ENCODE measurements around the gene SLC39A11. TPM values are rescaled to one million over a fixed set of nuclear protein-coding genes. Genes with fewer than 3 reads are reported as not detected.

SLC39A11 gene
- total RNA-seq, 1 experiment from 2014 or later: 15.2 TPM

DNA sequence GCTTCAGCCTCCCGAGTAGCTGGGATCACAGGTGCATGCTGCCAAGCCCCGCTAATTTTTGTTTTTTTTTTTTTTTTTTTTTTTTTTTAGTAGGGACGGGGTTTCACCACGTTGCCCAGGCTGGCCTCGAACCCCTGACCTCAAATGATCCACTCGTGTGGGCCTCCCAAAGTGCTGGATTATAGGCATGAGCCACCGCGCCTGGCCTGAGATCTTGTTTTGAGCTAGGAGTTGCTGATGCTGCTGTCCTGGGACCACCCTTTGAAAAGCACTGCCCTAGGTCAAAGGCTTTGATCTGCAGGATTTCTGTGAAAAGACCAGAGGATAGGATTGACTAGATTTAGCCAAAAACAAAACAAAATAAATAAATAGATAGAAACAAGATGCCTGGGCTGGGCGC lies 798 bp upstream of the SLC39A11 start:
- H4K91ac ChIP-seq (ENCODE audit: insufficient read length, low read depth, low read length): no peak overlapping the region
- no peak for DNase-seq
- no peak overlapping the region for H3K4me2 ChIP-seq (ENCODE audit: insufficient read depth, insufficient read length, low read length)
- no peak overlapping the region for H2BK20ac ChIP-seq (ENCODE audit: low read depth, low read length, poor library complexity, severe bottlenecking)
- no peak overlapping the region for H2BK120ac ChIP-seq (ENCODE audit: low read depth, low read length, poor library complexity, severe bottlenecking)
- H3K27ac Mint-ChIP-seq: no peak overlapping the region
- TF ChIP-seq, protein P1, sequence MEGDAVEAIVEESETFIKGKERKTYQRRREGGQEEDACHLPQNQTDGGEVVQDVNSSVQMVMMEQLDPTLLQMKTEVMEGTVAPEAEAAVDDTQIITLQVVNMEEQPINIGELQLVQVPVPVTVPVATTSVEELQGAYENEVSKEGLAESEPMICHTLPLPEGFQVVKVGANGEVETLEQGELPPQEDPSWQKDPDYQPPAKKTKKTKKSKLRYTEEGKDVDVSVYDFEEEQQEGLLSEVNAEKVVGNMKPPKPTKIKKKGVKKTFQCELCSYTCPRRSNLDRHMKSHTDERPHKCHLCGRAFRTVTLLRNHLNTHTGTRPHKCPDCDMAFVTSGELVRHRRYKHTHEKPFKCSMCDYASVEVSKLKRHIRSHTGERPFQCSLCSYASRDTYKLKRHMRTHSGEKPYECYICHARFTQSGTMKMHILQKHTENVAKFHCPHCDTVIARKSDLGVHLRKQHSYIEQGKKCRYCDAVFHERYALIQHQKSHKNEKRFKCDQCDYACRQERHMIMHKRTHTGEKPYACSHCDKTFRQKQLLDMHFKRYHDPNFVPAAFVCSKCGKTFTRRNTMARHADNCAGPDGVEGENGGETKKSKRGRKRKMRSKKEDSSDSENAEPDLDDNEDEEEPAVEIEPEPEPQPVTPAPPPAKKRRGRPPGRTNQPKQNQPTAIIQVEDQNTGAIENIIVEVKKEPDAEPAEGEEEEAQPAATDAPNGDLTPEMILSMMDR (conservative IDR thresholded peaks at IDR 0.05): no peak
- no peak overlapping the region for H3K56ac ChIP-seq (ENCODE audit: insufficient read length, low read depth, low read length)
- peak overlapping the region in 1 of 2 experiments; percentile 36; a peak in 2 of 5 replicates for H3K4me3 Mint-ChIP-seq
- no peak overlapping the region for H2BK15ac ChIP-seq (ENCODE audit: low read depth, low read length)
- no peak overlapping the region for H3K27ac ChIP-seq (ENCODE audit: insufficient read length, low read depth, low read length)
- H2BK12ac ChIP-seq (ENCODE audit: insufficient read length, low read depth, low read length): no peak overlapping the region
- H3K79me2 ChIP-seq (ENCODE audit: insufficient read depth, low read length): no peaks in the 10 kb centered on the region
- no peak overlapping the region for H2AK5ac ChIP-seq (ENCODE audit: insufficient read length, low read length)
- H4K8ac ChIP-seq (replicated peaks; ENCODE audit: insufficient read length, low read depth, low read length): no peak overlapping the region
- H2AFZ ChIP-seq (ENCODE audit: low read length): no peak overlapping the region
- H3K36me3 Mint-ChIP-seq (ENCODE audit: insufficient read depth in 1 of 3, low read depth in 3 of 3): no peaks in the 10 kb centered on the region
- peaks cover 4% of the 10 kb centered on the region for H3K23me2 ChIP-seq (ENCODE audit: insufficient read length, low read depth, low read length, poor library complexity, severe bottlenecking)
- H3K14ac ChIP-seq (ENCODE audit: insufficient read depth, low read length): no peak overlapping the region
- H3K27me3 ChIP-seq (ENCODE audit: insufficient read depth, low read length): no peaks in the 10 kb centered on the region
- no peaks in the 10 kb centered on the region for H3K4me1 ChIP-seq (ENCODE audit: insufficient read depth, low read length)
- no peaks in the 10 kb centered on the region for H4K20me1 ChIP-seq (ENCODE audit: control insufficient read depth, insufficient read depth, insufficient read length)
- H4K5ac ChIP-seq (ENCODE audit: insufficient read length, low read depth, low read length): no peak overlapping the region
- no peak overlapping the region for H3K23ac ChIP-seq (ENCODE audit: insufficient read length, low read depth, low read length)
- H3K4ac ChIP-seq (ENCODE audit: low read depth, low read length): no peak overlapping the region
- no peaks in the 10 kb centered on the region for H3K9me3 ChIP-seq (ENCODE audit: control insufficient read depth, low read depth, low read length)
- WGBS (ENCODE audit: extremely low coverage, insufficient read length, low lambda C conversion rate): no CpG with 5 or more reads among the region's 9 CpGs
- H2BK5ac ChIP-seq (ENCODE audit: insufficient read length, low read length): no peak overlapping the region
- no peaks in the 10 kb centered on the region for H3K79me1 ChIP-seq (ENCODE audit: insufficient read depth, low read depth, low read length, poor library complexity, severe bottlenecking)
- H3K4me1 Mint-ChIP-seq: peaks cover 20 to 22% of the 10 kb centered on the region in 2 experiments
- H3K9me3 Mint-ChIP-seq: no peaks in the 10 kb centered on the region
- H3K27me3 Mint-ChIP-seq (ENCODE audit: low read depth): no peaks in the 10 kb centered on the region; the same call in none of the 2 replicates
- H3K9ac ChIP-seq (ENCODE audit: extremely low read depth, insufficient read length, low read length): no peak overlapping the region
- H3K18ac ChIP-seq (ENCODE audit: insufficient read length, low read depth, low read length): no peak overlapping the region
- H3T11ph ChIP-seq (ENCODE audit: low read length): no peak overlapping the region
